PC-3 (cell line): ENCODE results near the gene FIP1L1.
"Not testable (repeated sequence)": the region's sequence is repeated elsewhere in the genome, so short reads cannot be mapped to it uniquely, and the experiment has no call there.

ENCODE experiments used
- EZH2 ChIP-seq: fragments of 300-600 bp; sonication (generic); IDR thresholded peaks from one replicate; pipeline ENCODE4 v1.6.1; 2017; ENCODE audit warnings: antibody characterized with exemption, mild to moderate bottlenecking, low read length; ENCODE audit not compliant: unreplicated experiment
- TF ChIP-seq, protein P1 (sequence below): fragments of 300-600 bp; sonication (generic); conservative IDR thresholded peaks from 2 replicates; pipeline ENCODE4 v1.5.1; 2017; ENCODE audit warnings: antibody characterized with exemption, low read depth, mild to moderate bottlenecking, low read length

DNA sequence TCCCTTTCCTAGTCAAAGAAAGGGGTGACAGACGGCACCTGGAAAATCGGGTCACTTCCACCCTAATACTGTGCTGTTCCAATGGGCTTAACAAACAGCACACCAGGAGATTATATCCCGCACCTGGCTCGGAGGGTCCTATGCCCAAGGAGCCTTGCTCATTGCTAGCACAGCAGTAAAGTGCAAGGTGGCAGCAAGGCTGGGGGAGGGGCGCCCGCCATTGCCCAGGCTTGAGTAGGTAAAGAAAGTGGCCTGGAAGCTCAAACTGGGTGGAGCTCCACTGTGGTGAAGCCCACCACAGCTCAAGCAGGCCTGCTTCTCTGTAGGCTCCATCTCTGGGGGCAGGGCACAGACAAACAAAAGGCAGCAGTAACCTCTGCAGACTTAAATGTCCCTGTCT, 89.1 kb downstream of the FIP1L1 start:
- TF ChIP-seq, protein P1, sequence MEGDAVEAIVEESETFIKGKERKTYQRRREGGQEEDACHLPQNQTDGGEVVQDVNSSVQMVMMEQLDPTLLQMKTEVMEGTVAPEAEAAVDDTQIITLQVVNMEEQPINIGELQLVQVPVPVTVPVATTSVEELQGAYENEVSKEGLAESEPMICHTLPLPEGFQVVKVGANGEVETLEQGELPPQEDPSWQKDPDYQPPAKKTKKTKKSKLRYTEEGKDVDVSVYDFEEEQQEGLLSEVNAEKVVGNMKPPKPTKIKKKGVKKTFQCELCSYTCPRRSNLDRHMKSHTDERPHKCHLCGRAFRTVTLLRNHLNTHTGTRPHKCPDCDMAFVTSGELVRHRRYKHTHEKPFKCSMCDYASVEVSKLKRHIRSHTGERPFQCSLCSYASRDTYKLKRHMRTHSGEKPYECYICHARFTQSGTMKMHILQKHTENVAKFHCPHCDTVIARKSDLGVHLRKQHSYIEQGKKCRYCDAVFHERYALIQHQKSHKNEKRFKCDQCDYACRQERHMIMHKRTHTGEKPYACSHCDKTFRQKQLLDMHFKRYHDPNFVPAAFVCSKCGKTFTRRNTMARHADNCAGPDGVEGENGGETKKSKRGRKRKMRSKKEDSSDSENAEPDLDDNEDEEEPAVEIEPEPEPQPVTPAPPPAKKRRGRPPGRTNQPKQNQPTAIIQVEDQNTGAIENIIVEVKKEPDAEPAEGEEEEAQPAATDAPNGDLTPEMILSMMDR = not testable (repeated sequence)
- TF ChIP-seq EZH2 = not testable (repeated sequence)
